ENCODE measurements around the gene SLC66A3. TPM values are rescaled to one million over a fixed set of nuclear protein-coding genes. Genes with fewer than 3 reads are reported as not detected.
A peak's percentile ranks its signal among the peaks of the same experiment; 100 is the strongest.
"Not testable (repeated sequence)": the region's sequence is repeated elsewhere in the genome, so short reads cannot be mapped to it uniquely, and the experiment has no call there.

The SLC66A3 gene
- total RNA-seq, 1 donor from 2014 or later = 10.9 TPM

DNA sequence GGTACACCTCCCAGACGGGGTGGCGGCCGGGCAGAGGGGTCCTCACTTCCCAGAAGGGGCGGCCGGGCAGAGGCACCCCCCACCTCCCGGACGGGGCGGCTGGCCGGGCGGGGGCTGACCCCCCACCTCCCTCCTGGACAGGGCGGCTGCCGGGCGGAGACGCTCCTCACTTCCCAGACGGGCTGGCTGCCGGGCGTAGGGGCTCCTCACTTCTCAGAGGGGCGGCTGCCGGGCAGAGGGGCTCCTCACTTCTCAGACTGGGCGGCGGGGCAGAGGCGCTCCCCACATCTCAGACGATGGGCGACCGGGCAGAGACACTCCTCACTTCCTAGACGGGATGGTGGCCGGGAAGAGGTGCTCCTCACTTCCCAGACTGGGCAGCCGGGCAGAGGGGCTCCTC is 9.8 kb downstream of the SLC66A3 start:
- ATAC-seq = not testable (repeated sequence)

- ATAC-seq = no peak
These were observed 11.2 kb downstream of the SLC66A3 start for GRCh38 chr2:11166476-11166875.

GRCh38 chr2:11168488-11168887 is 13.2 kb downstream of the SLC66A3 start:
- ATAC-seq = no peak

GRCh38 chr2:11169333-11169732 is 14.1 kb downstream of the SLC66A3 start:
- no peak for ATAC-seq

DNA sequence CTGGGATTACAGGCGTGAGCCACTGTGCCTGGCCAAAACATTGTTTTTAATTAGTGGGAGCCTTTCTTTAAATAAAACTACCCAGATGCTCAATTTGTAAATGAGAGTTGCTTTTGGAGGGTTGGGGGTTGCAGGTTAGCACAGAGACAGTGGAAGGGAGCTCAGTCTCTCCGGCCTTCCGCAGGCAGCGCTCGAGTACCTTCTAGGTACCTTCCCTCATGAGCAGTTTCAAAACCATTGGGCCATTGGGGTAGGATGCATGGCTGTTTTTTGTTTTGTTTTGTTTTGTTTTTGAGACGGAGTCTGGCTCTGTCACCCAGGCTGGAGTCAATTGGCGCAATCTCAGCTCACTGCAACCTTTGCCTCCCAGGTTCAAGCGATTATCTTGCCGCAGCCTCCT is 19.0 kb downstream of the SLC66A3 start:
- no peak for ATAC-seq

DNA sequence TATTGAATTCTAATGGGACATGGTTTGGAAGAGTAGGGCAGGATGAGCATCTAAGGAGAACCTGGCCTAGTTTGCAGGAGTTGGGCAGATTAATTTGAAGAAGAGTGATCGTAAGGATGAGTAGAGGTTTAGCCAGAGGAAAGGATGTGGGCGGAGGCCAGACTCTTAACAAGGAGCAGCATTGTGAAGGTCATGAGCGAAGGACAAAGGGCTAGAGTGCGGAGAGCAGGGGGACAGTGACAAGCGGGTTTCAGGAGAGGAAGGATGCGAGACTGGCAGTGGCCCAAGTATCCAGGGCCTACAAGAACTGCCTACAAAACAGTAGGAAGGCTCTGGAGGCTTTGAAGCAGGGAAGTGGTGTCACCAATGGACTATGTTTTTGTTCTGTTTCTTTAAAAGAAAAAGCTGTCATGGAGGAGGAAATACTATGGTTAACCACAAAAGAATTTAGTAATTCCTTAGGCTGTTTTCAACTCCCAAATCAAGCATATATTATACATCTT is 20.1 kb downstream of the SLC66A3 start:
- ATAC-seq = no peak

DNA sequence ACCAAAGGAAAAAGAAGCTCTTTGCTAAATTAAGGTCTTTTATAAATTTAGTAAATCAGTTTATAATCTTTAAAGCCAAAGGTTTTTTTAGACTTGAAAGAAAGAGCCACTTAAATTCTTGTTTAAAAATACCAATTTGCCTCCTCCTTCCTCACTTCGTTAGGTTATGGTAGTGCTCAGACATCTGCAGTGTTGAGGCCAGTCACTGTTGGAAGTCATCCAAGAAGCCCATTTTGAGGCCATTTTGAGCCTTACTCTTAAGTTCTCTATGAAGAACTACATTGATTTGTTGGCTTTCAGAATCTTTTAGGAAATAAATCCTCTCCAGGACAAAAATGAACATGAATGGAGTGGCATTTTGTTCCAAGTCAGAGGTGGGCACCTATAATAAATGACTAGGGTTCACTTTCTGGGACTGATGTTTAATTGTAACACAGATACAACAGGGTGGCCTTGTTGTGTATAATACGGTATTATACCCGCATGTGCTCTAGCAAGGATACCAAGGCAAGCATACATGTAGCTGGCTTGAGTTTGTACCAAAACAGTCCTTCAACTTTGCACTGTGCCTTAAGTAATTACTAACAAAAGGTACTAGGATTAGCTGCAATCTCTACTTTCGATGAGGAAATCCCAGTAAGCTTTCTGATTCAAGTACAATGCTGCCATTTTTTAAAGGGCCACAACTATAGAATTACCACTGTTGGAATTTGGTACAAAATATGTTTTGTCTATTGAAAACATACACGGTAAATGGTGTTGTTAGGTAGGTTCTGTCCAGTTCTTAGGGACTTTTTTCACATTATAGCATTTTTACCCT is 22.8 kb downstream of the SLC66A3 start:
- ATAC-seq = peak; percentile 32

GRCh38 chr2:11179196-11179595 is 23.9 kb downstream of the SLC66A3 start:
- ATAC-seq = no peak

DNA sequence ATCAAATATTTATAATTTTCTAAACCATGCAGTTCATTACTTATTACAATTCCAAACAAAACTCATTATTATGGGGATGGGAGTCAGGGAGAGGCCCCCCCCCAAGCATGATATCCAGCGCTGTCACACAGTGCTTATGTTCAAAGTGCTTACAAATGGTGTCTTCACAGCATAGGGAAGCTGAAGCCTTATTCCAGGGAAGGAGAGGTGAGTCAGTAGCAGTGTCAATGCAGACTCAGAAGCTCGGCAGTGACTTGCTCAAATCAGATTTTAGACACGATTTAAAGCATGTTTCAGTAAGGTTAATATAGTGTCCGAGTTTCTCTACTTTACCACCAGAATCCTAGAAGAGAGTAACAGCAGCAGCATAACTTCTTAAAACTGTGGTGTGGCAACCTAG is 24.6 kb downstream of the SLC66A3 start:
- no peak for ATAC-seq

DNA sequence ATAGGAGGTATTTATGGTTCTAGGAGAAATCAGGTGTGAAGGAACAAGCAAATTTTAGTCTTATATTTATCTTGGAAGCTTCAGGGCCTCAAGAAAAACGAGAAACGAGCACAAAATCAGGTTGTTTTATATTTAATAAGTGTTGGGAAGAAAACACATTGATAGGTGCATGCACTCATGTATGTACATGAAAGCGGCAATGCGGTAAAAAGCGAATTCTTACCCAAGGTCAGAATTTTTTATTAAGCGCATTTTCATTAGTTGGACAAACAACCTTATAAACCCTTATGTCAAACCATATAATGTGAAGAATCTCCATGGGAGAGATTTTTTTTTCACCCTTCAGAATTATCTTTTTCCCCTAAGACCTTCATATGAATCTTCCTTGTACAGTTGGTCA is 25.4 kb downstream of the SLC66A3 start:
- no peak for ATAC-seq

- no peak for ATAC-seq
These were observed 27.7 kb downstream of the SLC66A3 start for GRCh38 chr2:11182951-11183350.

GRCh38 chr2:11186145-11186544 is 30.9 kb downstream of the SLC66A3 start:
- no peak for ATAC-seq

- ATAC-seq = no peak
These were observed 31.9 kb downstream of the SLC66A3 start for GRCh38 chr2:11187083-11187619.

- no peak for ATAC-seq
These were observed 32.5 kb downstream of the SLC66A3 start for GRCh38 chr2:11187731-11188130.

GRCh38 chr2:11196246-11196645 is 41.0 kb downstream of the SLC66A3 start:
- ATAC-seq = no peak

- no peak for ATAC-seq
These were observed 45.4 kb downstream of the SLC66A3 start for GRCh38 chr2:11200651-11201050.

DNA sequence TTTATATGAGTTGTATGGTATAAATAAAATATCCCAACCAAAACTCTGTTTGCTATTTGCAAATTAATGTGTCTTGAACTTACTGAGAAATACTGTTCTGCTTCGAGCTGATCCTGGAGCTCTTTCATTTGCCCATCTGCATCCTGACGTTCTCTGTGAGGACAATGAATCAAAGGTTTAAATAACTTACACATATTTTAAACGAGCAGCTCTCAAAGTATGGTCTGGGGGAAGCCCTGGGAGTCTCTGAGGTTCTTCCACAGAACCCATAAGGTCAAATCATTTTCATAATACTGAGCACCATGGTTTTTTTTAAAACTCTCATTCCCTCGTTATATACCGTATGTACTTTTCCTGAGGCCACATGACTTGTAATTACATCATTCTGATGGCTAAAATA is 46.7 kb downstream of the SLC66A3 start:
- no peak for ATAC-seq

GRCh38 chr2:11203480-11203879 is 48.2 kb downstream of the SLC66A3 start:
- peak; percentile 33 for ATAC-seq

DNA sequence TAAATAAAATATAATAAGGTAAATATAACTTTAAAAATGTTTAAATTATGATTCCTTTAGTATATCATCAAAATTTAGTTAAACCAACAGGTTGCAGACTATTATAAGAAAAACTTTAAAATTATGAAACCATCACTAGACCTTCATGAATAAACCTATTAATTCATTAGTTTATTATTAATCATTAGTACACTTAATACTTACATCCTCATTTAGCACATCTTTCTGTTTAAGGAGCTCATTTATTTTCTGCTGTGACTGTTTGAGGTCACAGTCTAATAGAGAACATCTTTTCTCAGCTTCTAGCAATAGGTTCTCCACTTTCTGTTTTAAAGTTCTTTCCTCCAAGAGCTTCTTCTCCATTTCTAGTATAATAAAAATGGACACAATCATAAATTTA is 52.8 kb downstream of the SLC66A3 start:
- ATAC-seq = no peak

GRCh38 chr2:11212645-11213044 is 57.4 kb downstream of the SLC66A3 start:
- ATAC-seq = no peak

GRCh38 chr2:11213090-11213638 is 57.9 kb downstream of the SLC66A3 start:
- ATAC-seq = no peak

- ATAC-seq = no peak
These were observed 58.7 kb downstream of the SLC66A3 start for GRCh38 chr2:11213975-11214374.

- no peak for ATAC-seq
These were observed 59.5 kb downstream of the SLC66A3 start for GRCh38 chr2:11214770-11215169.

- ATAC-seq = no peak
These were observed 60.1 kb downstream of the SLC66A3 start for GRCh38 chr2:11215407-11215806.
